Liver (tissue), 9 donors: ENCODE results near the gene UHMK1. TPM values are rescaled to one million over a fixed set of nuclear protein-coding genes. Genes with fewer than 3 reads are reported as not detected.

ENCODE experiments used
- DNase-seq: peaks from one replicate; pipeline ENCODE4 v3.0.0-alpha.2; 2017; ENCODE audit warnings: low spot score
- H3K27ac ChIP-seq, 2 donors: one replicate each; pipeline ENCODE4 v1.7.0; 2013; ENCODE audit warnings: inconsistent platforms in 2 of 2, low read length in 2 of 2, control low read depth in 1 of 2, low read depth in 1 of 2, mild to moderate bottlenecking in 1 of 2
- H3K27me3 ChIP-seq, 4 donors: one replicate each; pipeline versions ENCODE4 v1.6.1 to v1.7.0; 2013; ENCODE audit warnings: low read length in 3 of 4, inconsistent platforms in 1 of 4, mild to moderate bottlenecking in 1 of 4, moderate library complexity in 1 of 4; ENCODE audit not compliant: control insufficient read depth in 4 of 4, insufficient read depth in 4 of 4
- H3K36me3 ChIP-seq, 4 donors: one replicate each; pipeline versions ENCODE4 v1.6.1 to v1.7.0; 2013; ENCODE audit warnings: low read length in 3 of 4, mild to moderate bottlenecking in 3 of 4, low read depth in 1 of 4, moderate library complexity in 1 of 4; ENCODE audit not compliant: control insufficient read depth in 4 of 4, insufficient read depth in 3 of 4
- H3K4me1 ChIP-seq, 4 donors: one replicate each; pipeline versions ENCODE4 v1.6.1 to v1.7.0; 2013; ENCODE audit warnings: low read length in 3 of 4, mild to moderate bottlenecking in 3 of 4, moderate library complexity in 1 of 4; ENCODE audit not compliant: control insufficient read depth in 4 of 4, insufficient read depth in 4 of 4
- H3K4me3 ChIP-seq, 3 donors: one replicate each; pipeline versions ENCODE4 v1.6.1 to v1.7.0; 2013; ENCODE audit warnings: low read length in 3 of 3, control low read depth in 1 of 3, low read depth in 1 of 3, mild to moderate bottlenecking in 1 of 3
- H3K9ac ChIP-seq, 2 donors: one replicate each; pipeline ENCODE4 v1.7.0; 2013; ENCODE audit warnings: low read length in 2 of 2, mild to moderate bottlenecking in 2 of 2, moderate library complexity in 2 of 2, control low read depth in 1 of 2, low read depth in 1 of 2
- H3K9me3 ChIP-seq, 4 donors: one replicate each; pipeline versions ENCODE4 v1.6.1 to v1.7.0; 2013; ENCODE audit warnings: low read length in 3 of 4; ENCODE audit not compliant: control insufficient read depth in 4 of 4
- EGR1 ChIP-seq, 2 donors: IDR thresholded peaks; 2 replicates each; pipeline ENCODE4 v1.6.1; 2016 to 2018; ENCODE audit warnings: antibody characterized with exemption in 2 of 2, low read depth in 2 of 2
- FOXA2 ChIP-seq: IDR thresholded peaks from 2 replicates; pipeline ENCODE4 v1.6.1; 2016; ENCODE audit warnings: antibody characterized with exemption
- GABPA ChIP-seq, 2 donors: IDR thresholded peaks in 1 of 2; conservative IDR thresholded peaks in 1 of 2; 2 replicates each; pipeline ENCODE4 v1.6.1; 2016; ENCODE audit warnings: antibody characterized with exemption in 2 of 2, mild to moderate bottlenecking in 1 of 2, moderate library complexity in 1 of 2
- HNF4A ChIP-seq, 2 donors: conservative IDR thresholded peaks; 2 replicates each; pipeline ENCODE4 v1.6.1; 2016; ENCODE audit warnings: antibody characterized with exemption in 2 of 2, mild to moderate bottlenecking in 2 of 2
- HNF4G ChIP-seq: IDR thresholded peaks from 2 replicates; pipeline ENCODE4 v1.6.1; 2016; ENCODE audit warnings: antibody characterized with exemption
- JUND ChIP-seq, 2 donors: IDR thresholded peaks; 2 replicates each; pipeline ENCODE4 v1.6.1; 2016; ENCODE audit warnings: antibody characterized with exemption in 2 of 2
- NR2F2 ChIP-seq: IDR thresholded peaks from 2 replicates; pipeline ENCODE4 v1.6.1; 2016; ENCODE audit warnings: antibody characterized with exemption
- RAD21 ChIP-seq, 2 donors: IDR thresholded peaks; 2 replicates each; pipeline ENCODE4 v1.6.1; 2016; ENCODE audit warnings: antibody characterized with exemption in 2 of 2, mild to moderate bottlenecking in 2 of 2
- RXRA ChIP-seq, 2 donors: IDR thresholded peaks; 2 replicates each; pipeline ENCODE4 v1.6.1; 2017 to 2018; ENCODE audit warnings: antibody characterized with exemption in 2 of 2, mild to moderate bottlenecking in 1 of 2
- SP1 ChIP-seq: IDR thresholded peaks from 2 replicates; pipeline ENCODE4 v1.6.1; 2018; ENCODE audit warnings: antibody characterized with exemption, mild to moderate bottlenecking
- TAF1 ChIP-seq: conservative IDR thresholded peaks from 2 replicates; pipeline ENCODE4 v1.6.1; 2016; ENCODE audit warnings: antibody characterized with exemption, mild to moderate bottlenecking
- YY1 ChIP-seq: IDR thresholded peaks from 2 replicates; pipeline ENCODE4 v1.6.1; 2016; ENCODE audit warnings: antibody characterized with exemption, mild to moderate bottlenecking
- WGBS: extraction: QIAGEN DNeasy Blood & Tissue Kit; methylation state at CpG from one replicate; pipeline ENCODE4 v1.1.7; 2013; 5-methylcytosine and 5-hydroxymethylcytosine counted together
- polyA plus RNA-seq, 2 donors: library from polyadenylated mRNA; stranded (reverse) in 1 of 2; unstranded in 1 of 2; fragments of 200-250 nt in 1 of 2; fragments of >200 nt in 1 of 2; fragmentation: Nextera tagmentation in 1 of 2; extraction: Ambion mirVana in 1 of 2; gene quantifications; one replicate each; pipeline versions ENCODE4 v1.2.1 to v1.2.3, GENCODE V29; 2013 to 2015
- total RNA-seq, 2 donors: library from RNA; depleted of rRNA; stranded (reverse); fragments of >200 nt; gene quantifications; one replicate each; pipeline ENCODE4 v1.2.3, GENCODE V29; 2014
- TF ChIP-seq, protein P1 (sequence below): fragments of 150-350 bp; IDR thresholded peaks from 2 replicates; pipeline ENCODE4 v1.5.1; 2017; ENCODE audit warnings: improper control_type of control experiment, low read depth, low read length; ENCODE audit not compliant: missing input control
- TF ChIP-seq, protein P2 (sequence below): IDR thresholded peaks from 2 replicates; pipeline ENCODE4 v1.6.1; 2016; ENCODE audit warnings: antibody characterized with exemption
- TF ChIP-seq, protein P3 (sequence below): IDR thresholded peaks from 2 replicates; pipeline ENCODE4 v1.6.1; 2016; ENCODE audit warnings: antibody characterized with exemption
- donor health status: healthy.
- donor health status: healthy.
- donor health status: healthy.
- donor health status: healthy.
- donor health status: healthy.

The UHMK1 gene
- total and polyA plus RNA-seq, 4 donors, result 15.8 to 64.3 (median 36.9) TPM

DNA sequence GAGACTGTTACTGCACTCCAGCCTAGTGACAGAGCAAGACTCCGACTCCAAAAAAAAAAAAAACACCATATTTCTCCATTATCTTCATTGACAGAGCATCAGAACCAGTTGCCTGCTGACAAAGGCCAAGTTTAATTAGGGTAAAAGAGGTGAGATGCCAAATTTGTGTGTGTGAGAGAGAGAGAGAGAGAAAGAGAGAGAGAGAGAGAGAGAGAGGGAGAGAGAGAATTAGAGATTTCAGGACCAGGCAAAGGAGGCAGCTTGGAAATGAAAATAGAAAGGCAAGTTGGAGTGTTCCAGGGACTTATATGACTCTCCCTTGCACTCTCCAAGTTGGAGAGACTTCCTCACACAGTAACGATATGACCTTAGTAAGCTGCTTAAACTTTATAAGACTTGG lies 39.6 kb downstream of the UHMK1 start:
- no peaks in the 10 kb centered on the region for H3K4me1 ChIP-seq
- TF ChIP-seq, protein P1, sequence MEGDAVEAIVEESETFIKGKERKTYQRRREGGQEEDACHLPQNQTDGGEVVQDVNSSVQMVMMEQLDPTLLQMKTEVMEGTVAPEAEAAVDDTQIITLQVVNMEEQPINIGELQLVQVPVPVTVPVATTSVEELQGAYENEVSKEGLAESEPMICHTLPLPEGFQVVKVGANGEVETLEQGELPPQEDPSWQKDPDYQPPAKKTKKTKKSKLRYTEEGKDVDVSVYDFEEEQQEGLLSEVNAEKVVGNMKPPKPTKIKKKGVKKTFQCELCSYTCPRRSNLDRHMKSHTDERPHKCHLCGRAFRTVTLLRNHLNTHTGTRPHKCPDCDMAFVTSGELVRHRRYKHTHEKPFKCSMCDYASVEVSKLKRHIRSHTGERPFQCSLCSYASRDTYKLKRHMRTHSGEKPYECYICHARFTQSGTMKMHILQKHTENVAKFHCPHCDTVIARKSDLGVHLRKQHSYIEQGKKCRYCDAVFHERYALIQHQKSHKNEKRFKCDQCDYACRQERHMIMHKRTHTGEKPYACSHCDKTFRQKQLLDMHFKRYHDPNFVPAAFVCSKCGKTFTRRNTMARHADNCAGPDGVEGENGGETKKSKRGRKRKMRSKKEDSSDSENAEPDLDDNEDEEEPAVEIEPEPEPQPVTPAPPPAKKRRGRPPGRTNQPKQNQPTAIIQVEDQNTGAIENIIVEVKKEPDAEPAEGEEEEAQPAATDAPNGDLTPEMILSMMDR, result no peak
- TF ChIP-seq, protein P2, sequence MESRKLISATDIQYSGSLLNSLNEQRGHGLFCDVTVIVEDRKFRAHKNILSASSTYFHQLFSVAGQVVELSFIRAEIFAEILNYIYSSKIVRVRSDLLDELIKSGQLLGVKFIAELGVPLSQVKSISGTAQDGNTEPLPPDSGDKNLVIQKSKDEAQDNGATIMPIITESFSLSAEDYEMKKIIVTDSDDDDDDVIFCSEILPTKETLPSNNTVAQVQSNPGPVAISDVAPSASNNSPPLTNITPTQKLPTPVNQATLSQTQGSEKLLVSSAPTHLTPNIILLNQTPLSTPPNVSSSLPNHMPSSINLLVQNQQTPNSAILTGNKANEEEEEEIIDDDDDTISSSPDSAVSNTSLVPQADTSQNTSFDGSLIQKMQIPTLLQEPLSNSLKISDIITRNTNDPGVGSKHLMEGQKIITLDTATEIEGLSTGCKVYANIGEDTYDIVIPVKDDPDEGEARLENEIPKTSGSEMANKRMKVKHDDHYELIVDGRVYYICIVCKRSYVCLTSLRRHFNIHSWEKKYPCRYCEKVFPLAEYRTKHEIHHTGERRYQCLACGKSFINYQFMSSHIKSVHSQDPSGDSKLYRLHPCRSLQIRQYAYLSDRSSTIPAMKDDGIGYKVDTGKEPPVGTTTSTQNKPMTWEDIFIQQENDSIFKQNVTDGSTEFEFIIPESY, result no peak
- no peak for TF ChIP-seq YY1
- no peak for TF ChIP-seq HNF4G
- DNase-seq, result no peak
- H3K9ac ChIP-seq, result no peak overlapping the region
- WGBS, result 89% methylated on average over 2 of the region's 2 CpGs
- H3K36me3 ChIP-seq, result no peaks in the 10 kb centered on the region
- H3K27me3 ChIP-seq, result no peaks in the 10 kb centered on the region
- no peaks in the 10 kb centered on the region for H3K9me3 ChIP-seq
- H3K27ac ChIP-seq, result no peak overlapping the region
- H3K4me3 ChIP-seq, result no peak overlapping the region

DNA sequence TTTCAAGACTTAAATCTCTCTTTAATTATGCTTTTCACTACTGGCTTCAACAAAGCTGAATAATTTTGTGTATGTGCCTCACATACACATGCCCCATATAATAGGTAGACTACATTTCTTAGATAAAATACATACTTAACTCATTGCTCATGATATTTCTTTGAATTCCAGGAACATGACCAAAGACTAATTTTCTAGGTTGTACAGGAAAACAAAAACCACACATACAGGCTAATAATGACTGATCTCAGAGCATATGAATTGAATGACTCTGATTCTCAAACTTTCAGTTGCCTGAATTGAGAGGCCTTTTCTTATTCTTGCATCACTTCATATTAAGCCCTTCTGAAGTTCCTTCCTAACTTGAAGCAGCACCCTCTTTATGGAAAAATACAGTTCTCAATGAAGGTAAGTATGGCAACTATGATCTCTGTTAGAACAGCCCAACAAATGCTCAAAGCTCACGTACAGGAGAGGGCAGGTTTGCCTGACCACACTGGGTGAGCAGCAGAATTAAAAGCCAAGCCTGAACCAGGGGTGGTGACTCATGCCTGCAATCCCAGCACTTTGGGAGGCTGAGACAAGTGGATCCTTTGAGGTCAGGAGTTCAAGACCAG lies 41.3 kb downstream of the UHMK1 start:
- Histone ChIP-seq H3K9ac (no peak overlapping the region), H3K4me1 (no peaks in the 10 kb centered on the region), H3K27ac (no peak overlapping the region), H3K27me3 (no peaks in the 10 kb centered on the region), H3K4me3 (no peak overlapping the region), H3K9me3 (peaks cover 0 to 1% (median 0%) of the 10 kb centered on the region in 4 donors), H3K36me3 (no peaks in the 10 kb centered on the region)
- TF ChIP-seq FOXA2 (no peak), JUND (IDR thresholded peaks at IDR 0.05) (no peak), RXRA (IDR thresholded peaks at IDR 0.05) (no peak), GABPA (IDR thresholded peaks at IDR 0.05 in 1 of 2, conservative IDR thresholded peaks at IDR 0.05 in 1 of 2) (no peak), NR2F2 (no peak), YY1 (no peak), EGR1 (IDR thresholded peaks at IDR 0.05; ENCODE audit: low read depth in 2 of 2) (no peak), TAF1 (no peak), HNF4G (no peak), RAD21 (IDR thresholded peaks at IDR 0.05) (no peak), HNF4A (conservative IDR thresholded peaks at IDR 0.05) (no peak), SP1 (no peak)
- TF ChIP-seq, protein P2, result no peak
- TF ChIP-seq, protein P1, result no peak
- TF ChIP-seq, protein P3, sequence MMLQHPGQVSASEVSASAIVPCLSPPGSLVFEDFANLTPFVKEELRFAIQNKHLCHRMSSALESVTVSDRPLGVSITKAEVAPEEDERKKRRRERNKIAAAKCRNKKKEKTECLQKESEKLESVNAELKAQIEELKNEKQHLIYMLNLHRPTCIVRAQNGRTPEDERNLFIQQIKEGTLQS, result no peak
- WGBS, result 91% methylated on average over 1 of the region's 1 CpG
- DNase-seq, result no peak
